ENCODE results near the gene ANKRD28.
"Not testable (repeated sequence)": the region's sequence is repeated elsewhere in the genome, so short reads cannot be mapped to it uniquely, and the experiment has no call there.

Gene ANKRD28

DNA sequence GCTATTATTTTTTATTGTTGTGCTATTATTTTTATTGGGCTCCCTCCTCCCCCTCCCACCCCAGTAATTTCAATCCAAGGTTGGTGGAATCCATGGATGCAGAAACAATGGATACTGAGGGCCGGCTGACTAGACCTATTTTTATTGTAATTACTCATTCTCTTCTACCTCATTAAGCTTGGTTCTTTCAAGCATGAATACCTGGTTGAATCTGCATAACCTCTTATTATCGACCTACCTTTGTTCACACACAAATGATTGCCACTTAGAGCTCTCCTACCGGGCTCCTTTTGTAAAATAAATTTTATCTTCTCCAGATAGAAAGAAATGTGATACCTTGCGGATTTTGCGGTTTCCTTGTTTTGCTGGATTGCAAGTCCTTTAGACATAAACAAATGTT lies 164.6 kb downstream of the ANKRD28 start:
- H3K9me3 Mint-ChIP-seq = no peaks in the 10 kb centered on the region
- ATAC-seq (ENCODE audit: low read depth) (no peak), DNase-seq (ENCODE audit: low spot score in 2 of 2) (no peak)
- peaks cover 22% of the 10 kb centered on the region for H3K4me1 Mint-ChIP-seq
- no peak overlapping the region for H3K27ac Mint-ChIP-seq
- H3K27me3 Mint-ChIP-seq = no peaks in the 10 kb centered on the region
- no peak overlapping the region for H3K4me3 Mint-ChIP-seq
- H3K36me3 Mint-ChIP-seq = peaks cover 6% of the 10 kb centered on the region

DNA sequence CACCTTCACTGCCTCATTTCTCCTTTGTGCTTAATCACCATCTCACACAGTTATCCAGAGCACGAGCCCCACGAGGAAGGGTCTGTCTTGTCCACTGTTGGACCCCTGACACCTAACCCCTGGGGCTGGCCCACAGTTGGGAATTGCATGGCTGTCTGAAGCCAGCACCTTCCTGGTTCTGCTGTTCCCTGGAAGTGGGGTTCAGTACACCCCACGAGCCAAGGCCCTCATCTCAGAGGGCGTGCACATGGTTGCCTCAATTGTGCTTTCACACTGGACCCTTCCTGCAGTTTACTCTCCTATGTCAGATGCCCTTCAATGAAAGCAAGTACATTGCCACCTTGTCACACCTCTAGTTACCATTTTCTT lies 165.6 kb downstream of the ANKRD28 start:
- DNase-seq (ENCODE audit: low spot score in 2 of 2) (no peak), ATAC-seq (ENCODE audit: low read depth) (no peak)
- H3K4me1 Mint-ChIP-seq = peaks cover 21% of the 10 kb centered on the region
- H3K36me3 Mint-ChIP-seq = peaks cover 9% of the 10 kb centered on the region
- H3K27me3 Mint-ChIP-seq = no peaks in the 10 kb centered on the region
- H3K27ac Mint-ChIP-seq = no peak overlapping the region
- no peaks in the 10 kb centered on the region for H3K9me3 Mint-ChIP-seq
- no peak overlapping the region for H3K4me3 Mint-ChIP-seq

DNA sequence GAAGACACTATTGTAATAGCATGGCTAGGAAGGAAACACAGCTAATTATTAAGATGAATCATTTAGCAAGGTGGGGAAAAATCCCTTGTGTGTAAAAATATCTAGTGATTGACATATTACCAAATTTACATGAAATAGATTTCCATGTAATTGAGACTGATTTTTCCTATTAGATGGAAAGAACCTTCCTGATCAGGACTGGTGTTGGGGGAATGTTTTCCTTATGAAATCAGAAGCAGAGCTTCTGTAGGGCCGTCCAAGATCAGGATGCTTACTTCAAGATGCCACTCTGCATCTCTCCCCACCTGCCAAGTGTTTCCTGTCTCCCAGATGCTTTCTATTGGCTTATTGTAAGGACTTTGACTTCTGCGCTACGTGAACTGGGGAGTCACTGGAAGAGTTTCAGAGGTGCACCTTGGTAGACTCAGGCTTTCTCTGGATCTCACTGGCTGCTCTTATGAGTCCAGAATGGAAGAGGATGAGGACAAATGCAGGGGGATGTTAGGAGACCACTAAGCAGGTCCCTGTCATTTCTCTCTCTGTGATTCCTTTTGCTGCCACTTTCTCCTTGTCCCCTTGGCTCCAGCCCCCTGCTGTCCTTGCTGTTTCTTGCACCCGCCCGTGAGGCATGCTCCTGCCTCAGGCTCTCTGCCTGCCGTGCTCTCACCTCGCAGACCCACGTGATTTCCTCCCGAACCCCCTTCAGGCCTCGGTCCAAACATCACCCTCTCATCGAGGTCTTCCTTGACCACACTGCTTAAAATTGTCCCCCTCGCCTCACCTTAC lies 166.2 kb downstream of the ANKRD28 start:
- no peak for ATAC-seq (ENCODE audit: low read depth)
- Mint-ChIP-seq H3K27ac (no peak overlapping the region), H3K9me3 (no peaks in the 10 kb centered on the region), H3K4me3 (no peak overlapping the region), H3K4me1 (peaks cover 18% of the 10 kb centered on the region), H3K27me3 (no peaks in the 10 kb centered on the region), H3K36me3 (peaks cover 9% of the 10 kb centered on the region)
- no peak for DNase-seq (ENCODE audit: low spot score in 2 of 2)

DNA sequence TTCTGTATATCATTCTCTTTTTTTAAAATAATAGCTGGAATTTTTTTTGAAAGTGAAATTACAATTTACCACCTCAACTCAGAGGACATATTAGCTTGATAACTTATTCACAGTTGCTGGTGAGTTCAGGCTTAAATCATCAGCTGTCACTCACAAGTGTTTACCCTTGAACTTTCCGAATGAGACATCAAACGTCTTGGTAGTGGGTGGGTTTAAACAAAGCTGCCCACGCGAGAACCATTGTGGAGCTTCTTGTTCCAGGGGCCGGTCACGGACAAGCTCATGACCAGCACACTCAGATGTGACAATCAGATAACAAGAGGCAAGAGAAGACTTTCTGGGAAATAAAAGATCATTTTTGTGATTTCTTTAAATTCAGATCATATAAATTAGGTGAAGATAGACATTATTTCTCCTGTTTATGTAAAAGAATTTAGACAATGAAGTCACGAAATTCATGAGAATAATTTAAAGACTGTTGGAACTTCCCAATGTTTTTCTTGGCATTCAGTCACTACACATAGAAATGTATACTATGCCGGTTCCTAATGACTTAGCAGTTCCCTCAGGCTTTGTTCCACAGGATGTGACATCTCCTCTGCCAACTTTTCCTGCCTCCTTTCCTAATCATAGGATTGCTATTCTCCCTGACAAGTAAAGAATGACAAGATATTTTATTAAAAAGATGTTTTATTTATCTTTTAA lies 167.0 kb downstream of the ANKRD28 start:
- ATAC-seq (ENCODE audit: low read depth) (no peak), DNase-seq (ENCODE audit: low spot score in 2 of 2) (no peak)
- Mint-ChIP-seq H3K36me3 (peaks cover 9% of the 10 kb centered on the region), H3K27me3 (no peaks in the 10 kb centered on the region), H3K4me1 (peaks cover 11% of the 10 kb centered on the region), H3K27ac (no peak overlapping the region), H3K9me3 (no peaks in the 10 kb centered on the region), H3K4me3 (no peak overlapping the region)

DNA sequence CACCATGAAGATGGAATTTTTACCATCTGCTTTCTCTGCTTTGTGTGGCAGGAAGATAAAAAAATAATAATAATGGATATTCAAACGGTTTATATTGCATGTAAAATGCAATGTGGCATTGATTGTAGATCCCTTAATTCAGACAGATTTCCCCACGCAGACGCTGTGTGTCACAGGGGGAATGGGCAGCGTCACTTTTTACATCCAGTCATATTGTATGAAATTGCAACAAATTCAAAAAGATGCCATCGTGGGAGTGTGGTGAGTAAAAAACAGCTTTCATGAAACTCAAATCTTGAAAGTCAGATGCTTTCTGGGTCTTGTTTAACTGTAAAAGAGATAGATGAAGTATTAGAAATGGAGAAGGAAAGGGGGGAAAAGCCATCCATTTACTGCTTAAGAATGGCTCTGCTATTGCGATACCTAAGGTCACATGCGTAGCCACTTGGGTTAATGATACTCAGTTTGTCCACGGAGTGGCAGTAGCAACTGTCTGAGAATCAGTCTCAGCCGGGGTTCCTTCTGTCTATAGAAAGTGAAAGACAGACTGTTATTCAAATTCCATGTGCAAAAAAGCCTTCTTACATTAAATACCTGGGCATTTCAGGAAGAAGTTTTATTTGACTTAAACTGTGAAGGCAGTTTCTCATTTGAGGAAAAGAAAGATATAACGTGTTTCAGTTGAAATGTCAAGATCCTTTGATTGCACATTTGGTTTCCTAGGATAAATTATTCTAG lies 167.8 kb downstream of the ANKRD28 start:
- DNase-seq (ENCODE audit: low spot score in 2 of 2) (peak; percentile 32 to 69), ATAC-seq (ENCODE audit: low read depth) (peak; percentile 100)
- H3K27me3 Mint-ChIP-seq = no peaks in the 10 kb centered on the region
- peak overlapping the region; percentile 65 for H3K4me3 Mint-ChIP-seq
- H3K4me1 Mint-ChIP-seq = peaks cover 9% of the 10 kb centered on the region
- H3K36me3 Mint-ChIP-seq = peaks cover 9% of the 10 kb centered on the region
- peak overlapping the region; percentile 6 for H3K27ac Mint-ChIP-seq
- no peaks in the 10 kb centered on the region for H3K9me3 Mint-ChIP-seq

DNA sequence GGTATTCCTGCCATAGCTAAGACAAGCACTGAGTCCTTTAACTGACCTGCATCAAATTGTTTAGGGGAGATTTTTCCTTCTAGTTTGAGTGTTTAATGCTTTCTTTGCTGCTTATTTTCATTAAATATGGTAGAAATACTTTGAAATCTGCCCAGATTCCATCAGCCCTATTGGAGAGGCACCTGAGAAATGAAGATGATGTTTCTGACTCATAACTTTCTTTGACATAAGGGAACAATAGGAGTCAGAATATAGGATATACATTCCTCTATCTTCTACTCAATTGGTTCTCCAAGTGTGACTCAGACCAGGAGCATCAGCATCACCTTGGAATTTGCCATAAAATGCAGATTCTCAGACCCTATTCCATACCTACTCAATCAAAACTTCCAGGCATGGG lies 168.8 kb downstream of the ANKRD28 start:
- no peak for ATAC-seq (ENCODE audit: low read depth)
- H3K4me1 Mint-ChIP-seq = peaks cover 12% of the 10 kb centered on the region
- no peak overlapping the region for H3K4me3 Mint-ChIP-seq
- DNase-seq (ENCODE audit: low spot score in 2 of 2) = no peak
- H3K36me3 Mint-ChIP-seq = peaks cover 12% of the 10 kb centered on the region
- peaks cover 1% of the 10 kb centered on the region for H3K9me3 Mint-ChIP-seq
- H3K27ac Mint-ChIP-seq = no peak overlapping the region
- H3K27me3 Mint-ChIP-seq = no peaks in the 10 kb centered on the region

DNA sequence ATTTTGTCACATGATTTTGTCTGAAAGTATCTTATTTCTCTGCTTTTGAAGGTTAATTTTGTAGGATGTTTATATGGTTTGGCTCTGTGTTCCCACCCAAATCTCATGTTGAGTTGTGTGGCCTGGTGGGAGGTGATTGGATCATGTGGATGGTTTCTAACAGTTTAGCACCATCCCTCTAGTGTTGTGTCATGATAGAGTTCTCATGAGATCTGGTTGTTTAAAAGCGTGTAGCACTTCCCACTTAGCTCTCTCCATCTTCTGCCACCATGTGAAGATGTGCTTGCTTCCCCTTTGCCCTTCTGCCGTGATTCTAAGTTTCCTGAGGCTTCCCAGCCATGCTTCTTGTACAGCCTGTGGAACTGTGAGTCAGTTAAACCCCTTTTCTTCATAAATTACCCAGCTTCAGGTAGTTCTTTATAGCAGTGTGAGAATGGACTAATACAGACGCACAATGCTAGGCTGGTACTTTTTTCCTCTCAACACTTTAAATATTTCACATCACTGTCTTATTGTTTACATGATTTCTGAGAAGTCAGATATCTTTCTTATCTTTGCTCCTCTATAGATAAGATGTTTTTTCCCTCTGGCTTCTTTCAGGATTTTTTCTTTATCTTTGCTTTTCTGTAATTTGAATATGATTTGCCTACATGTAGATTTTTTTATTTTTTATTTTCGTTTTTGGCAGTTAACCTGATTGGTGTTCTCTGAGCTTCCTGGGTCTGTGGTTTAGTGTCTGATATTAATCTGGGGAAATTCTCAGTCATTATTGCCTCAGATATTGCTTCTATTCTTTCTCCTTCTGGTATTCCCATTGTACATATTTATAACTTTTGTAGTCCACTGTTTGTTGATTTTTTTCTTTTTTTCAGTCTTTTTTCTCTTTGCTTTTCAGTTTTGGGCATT lies 174.0 kb downstream of the ANKRD28 start:
- Mint-ChIP-seq H3K9me3 (peaks cover 19% of the 10 kb centered on the region), H3K36me3 (peaks cover 47% of the 10 kb centered on the region), H3K27ac (peak overlapping the region; percentile 2), H3K27me3 (no peaks in the 10 kb centered on the region), H3K4me3 (no peak overlapping the region), H3K4me1 (peaks cover 7% of the 10 kb centered on the region)
- ATAC-seq (ENCODE audit: low read depth) (no peak), DNase-seq (ENCODE audit: low spot score in 2 of 2) (no peak)

DNA sequence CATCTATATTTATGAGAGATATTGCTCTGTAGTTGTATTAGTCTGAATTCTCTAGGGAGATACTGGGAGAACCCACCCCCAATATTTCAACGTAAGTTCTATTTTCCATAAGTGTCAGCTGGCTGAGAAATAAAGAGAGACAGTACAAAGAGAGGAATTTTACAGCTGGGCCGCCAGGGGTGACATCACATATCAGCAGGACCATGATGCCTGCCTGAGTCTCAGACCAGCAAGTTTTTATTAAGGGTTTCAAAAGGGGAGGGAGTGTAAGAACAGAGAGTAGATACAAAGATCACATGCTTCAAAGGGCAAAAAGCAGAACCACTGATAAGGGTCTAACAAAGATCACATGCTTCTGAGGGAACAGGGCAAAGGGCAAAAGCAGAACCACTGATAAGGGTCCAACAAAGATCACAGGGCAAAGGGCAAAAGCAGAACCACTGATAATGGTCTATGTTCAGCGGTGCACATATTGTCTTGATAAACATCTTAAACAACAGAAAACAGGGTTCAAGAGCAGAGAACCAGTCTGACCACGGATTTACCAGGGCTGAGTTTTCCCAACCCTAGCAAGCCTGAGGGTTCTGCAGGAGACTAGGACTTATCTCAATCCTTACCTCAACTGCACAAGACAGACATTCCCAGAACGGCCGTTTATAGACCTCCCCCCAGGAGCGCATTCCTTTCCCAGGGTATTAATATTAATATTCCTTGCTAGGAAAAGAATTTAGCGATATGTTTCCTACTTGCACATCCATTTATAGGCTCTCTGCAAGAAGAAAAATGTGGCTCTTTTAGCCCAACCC lies 177.9 kb downstream of the ANKRD28 start:
- H3K27me3 Mint-ChIP-seq; ATAC-seq (ENCODE audit: low read depth); H3K27ac Mint-ChIP-seq; DNase-seq (ENCODE audit: low spot score in 2 of 2); H3K4me3 Mint-ChIP-seq; H3K4me1 Mint-ChIP-seq: not testable (repeated sequence)
- H3K36me3 Mint-ChIP-seq = peaks cover 43% of the 10 kb centered on the region
- peaks cover 19% of the 10 kb centered on the region for H3K9me3 Mint-ChIP-seq
